Stimulated activated CD4-positive, alpha-beta T cell treated with anti-CD3 and anti-CD28 coated beads, Interleukin-4, amount 100 ng/mL, for 4 hours (primary cell): ENCODE results near the gene RCOR3.

Source experiments
- DNase-seq, 2 experiments: peaks; one replicate each; pipeline ENCODE4 v3.0.0-alpha.2; 2020

Gene RCOR3

GRCh38 chr1:211326140-211326527 lies 67.0 kb downstream of the RCOR3 start:
- no peak for DNase-seq

DNA sequence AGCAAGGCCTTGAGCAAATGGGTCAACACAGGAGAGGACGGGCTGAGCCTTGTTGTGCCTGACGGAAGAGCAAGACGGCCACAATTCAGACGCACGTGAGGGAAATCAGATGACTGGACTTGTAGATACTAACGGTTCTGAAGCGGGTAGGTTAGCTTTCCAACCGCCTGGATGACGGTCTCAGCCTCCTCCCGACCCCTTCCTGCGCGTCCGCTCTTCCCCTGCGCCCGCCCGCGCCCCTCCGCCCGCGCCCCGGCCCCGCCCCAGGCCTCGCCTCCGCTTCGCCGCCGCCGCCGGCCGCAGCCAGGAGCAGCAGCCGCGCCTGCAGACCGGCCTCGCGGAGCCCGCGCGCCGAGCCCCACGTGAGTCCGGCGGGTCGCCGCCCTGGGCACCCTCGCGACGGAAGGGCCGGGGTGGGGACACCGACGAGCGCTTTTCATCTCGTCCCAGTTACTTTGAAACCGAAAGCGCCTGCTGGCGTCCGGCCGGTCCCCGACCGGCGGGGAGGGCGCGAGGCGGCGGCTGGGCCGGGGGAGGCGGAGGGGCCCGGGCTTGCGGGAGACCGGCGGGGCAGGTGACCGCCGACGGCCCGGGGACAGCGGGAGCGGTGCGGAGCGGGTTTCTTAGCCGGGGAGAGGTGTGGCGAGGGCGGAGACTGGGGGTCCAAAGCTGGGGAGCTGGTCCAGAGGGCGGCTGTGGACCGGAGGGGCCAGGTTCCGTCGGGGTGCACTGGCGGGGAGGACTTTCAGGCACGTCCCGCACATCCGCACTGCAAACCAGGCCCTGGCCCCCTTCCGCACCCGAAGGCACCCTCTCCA lies 67.6 kb downstream of the RCOR3 start, which contains the start of gene TRAF5:
Gene TRAF5 (plus strand): TSS at position 306 of the 818 bp plus-strand sequence. CDS start 26,407 bp downstream, outside the sequence.
- peak; percentile 53 to 60 for DNase-seq

GRCh38 chr1:211327346-211327921 lies 68.3 kb downstream of the RCOR3 start:
- DNase-seq: no peak

DNA sequence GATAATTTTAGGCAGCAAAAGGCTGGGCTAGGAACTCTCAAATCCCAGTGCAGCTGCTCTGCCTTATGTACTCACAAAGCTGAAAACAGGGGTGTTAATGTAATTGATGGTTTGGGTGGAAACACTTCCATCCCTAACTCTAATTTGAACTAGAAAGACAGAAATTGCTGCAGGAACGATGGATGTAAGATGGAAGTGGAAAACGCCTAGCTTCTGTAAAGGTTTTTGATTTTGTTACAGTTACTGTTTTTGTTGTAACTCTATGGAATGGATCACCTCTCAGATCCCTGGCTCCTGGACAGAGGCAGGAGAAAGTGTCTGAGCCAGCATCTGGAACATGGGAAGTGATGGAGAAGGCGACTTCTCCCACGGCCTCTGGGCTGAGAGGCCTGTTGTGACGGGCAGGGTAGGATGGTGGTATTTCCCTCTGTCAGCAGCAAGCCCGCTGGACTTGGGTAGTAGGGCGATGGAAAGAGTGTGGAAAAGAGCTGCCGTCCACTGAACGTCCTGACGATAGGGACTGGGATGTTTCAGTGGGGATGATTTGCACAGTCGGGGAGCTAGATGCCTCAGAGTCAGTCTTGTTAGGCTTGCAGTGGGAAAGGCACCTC lies 69.0 kb downstream of the RCOR3 start:
- no peak for DNase-seq

DNA sequence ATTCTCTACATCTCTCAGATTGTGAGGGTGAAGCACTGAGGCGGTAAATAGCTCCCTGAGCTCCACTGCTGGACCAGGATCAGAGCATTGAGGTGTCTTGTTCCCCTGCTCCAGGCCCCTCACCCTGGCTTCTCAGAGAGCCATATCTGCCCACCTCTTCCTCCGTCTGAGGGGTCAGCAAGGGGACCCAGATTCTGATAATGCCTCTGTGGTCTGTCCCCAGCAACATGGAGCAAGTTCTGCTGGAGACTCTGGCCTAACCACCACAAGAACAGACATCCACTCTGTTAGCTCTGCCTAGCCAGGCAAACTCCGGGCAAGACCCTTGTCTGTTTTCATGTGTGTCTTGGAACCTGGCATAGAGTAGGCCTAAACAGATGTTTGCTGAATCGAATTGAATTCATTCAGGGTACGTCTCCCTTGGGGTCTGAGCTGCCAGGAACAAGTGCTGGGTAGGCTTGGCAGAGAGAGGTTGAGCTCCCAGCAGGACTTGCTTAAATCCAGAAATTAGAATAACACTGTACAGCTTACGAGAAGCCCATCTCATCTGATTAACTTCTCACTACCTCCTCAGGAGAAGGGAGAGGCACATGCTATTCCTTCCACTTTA lies 69.8 kb downstream of the RCOR3 start:
- no peak for DNase-seq

GRCh38 chr1:211329764-211330201 lies 70.6 kb downstream of the RCOR3 start:
- DNase-seq: no peak

DNA sequence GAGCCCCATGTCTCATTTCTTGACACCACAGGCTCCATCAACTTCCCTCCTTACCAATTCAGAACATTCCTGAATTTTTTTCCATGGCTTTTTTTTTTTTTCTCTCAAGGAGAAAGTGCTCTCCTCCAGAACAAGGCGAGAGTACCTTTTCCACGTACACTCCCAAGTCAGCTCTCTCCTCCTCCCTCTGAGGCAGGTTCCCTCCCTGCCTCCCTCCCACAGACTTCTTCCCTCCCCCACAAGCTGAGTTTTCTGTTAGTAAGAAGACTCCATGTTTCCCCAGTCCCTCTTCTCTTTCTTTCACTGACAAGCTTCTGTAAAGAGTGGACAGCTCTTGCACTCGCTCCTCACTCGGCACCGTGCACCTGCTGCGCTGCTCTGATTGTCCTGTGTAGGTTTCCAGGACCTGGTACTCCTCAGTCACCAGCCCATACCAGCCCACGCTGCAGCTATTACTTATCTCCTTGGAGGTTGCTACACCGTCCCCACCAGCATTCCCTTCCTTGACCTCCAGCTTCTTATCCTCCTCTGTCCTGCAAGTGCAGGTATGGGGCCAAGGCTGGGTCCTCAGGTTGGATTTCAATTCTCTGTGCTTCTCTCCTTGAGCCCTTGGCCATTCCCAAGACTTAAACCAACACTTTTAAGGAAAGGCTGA lies 71.2 kb downstream of the RCOR3 start:
- no peak for DNase-seq

DNA sequence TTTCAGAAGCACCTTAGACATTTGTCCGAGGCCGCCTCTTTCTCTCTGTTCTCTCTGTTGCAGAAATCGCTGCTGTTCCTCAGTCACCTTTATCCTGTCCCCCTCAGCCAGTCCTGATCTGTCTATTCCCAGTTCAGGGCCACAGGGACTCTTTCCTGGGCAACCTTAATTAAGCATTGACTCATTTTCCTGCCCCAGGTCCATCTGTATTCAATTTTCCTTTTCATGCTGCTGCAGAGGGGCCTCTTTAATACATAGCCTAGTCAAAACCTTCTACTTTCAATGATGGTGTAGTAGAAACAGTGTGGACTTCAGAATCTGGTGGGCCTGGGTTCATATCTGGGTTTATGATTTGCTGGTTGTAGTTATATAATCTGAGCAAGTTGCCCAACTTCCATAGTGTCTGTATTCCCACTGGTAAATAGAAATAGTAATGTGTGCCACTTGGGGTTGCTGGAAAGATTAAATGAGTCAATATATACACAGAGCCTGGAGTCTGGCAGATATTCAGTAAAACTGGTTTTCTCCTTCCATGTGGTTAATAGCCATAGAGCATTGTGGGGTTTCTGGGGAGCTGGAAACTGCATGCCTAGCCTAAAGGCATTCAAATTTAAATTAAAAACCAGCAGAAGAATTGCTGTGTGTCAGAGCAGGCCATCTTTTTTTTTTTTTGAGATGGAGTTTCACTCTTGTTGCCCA lies 72.0 kb downstream of the RCOR3 start:
- DNase-seq: no peak

- DNase-seq: no peak
These were observed 73.0 kb downstream of the RCOR3 start for GRCh38 chr1:211332036-211332616.

DNA sequence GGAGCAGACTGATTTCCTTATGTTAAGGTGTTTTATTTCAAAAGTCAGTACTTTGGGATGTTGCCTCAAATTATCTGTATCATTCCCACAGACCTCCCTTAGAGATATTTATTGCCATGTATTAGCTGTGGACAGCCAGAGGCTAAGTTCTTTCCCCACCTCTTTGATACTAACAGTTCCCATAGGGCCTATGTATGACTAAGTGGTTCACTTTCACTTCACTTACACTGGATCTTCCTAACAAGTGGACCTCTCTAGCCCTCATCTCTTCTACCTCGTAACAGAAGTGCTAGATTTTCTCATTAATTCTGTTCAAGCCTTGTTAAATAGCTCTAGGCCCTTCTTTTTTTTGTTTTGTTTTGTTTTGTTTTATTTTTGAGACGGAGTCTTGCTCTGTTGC lies 73.7 kb downstream of the RCOR3 start:
- no peak for DNase-seq

DNA sequence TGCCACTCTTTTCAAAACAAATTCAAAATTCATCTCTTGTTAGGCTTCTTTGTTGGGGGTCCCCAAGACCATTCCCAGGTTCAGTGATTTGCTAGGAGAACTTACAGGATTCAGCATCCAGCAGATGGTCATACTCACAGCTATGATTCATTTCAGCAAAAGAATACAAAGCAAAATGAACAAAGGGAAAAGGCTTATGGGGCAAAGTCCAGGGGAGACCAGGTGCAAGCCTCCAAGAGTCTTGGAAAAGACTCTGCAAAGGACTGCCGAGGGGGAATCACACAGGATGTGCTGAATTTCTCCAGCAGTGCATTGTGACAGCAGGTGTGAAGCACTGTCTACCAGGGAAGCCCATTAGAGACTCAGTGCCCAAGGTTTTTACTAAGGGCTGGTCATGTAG lies 74.7 kb downstream of the RCOR3 start:
- no peak for DNase-seq

DNA sequence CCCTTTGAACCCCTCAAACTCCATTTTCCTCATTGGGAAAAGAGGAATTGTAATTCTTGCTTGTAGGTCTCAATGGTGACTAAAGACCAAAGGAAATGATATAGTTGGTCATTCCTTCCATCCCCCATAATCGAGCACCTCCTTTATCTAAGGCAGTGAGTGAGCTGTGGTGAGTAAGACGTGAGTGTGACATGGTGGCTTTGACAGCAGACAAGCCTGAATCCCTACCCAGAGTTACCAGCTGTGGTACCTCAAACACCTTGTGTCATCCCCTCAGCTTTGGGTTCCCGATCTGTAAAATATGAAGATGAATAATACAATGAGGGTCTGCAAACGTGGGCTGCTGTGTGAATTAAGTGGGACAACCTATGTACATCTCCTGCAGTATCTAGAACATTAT lies 75.8 kb downstream of the RCOR3 start:
- DNase-seq: peak in 1 of 2 experiments; percentile 40

DNA sequence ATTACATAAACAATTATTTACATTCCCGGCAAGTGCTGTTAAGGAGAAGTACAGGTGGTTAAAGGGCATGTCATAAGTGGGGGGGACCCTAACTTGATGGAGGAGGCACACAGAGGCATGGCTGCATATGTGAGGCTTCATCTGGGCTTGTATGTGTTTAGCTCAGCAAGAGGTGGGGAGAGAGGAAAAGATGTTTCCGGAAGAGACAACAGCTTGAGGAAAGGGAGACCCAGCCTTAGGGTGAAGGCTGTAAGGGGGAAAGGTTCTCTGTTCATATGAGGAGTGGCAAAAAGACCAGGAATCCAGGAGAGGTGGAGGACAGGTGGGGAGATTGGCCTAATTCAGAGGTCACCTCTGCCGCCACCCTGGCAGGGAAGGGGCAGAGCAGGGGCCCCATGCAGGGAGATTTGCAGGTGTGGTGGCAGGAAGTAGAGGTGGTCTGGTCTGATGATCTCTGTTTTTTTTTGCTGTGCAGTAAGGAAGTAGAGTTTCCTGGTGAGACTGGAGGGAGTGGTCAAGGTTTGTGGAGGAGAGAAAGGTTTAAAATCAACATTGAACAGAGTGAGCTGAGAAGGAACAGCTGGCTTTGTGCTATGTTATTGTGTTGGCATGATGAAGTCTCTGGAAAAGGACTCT lies 76.5 kb downstream of the RCOR3 start:
- no peak for DNase-seq

DNA sequence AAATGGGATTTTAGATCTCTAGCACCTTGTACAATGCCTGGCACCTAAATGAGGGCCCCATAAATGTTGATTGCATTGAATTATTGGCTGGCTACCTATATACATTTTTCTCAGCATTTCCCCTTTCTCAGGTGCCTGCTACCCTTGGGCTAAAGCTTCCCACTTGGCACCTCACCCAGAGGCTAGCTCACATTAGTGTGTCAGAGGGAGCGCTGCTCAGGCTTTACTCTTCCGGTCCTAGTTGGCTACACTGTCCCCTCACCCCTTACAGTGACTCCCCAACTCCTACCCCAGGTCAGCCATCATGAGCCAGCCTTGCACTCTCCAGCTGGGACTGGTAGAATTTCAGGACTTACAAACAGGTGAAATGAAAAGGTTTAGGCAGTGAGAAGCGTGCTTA lies 77.0 kb downstream of the RCOR3 start:
- no peak for DNase-seq

GRCh38 chr1:211336775-211337174 lies 77.6 kb downstream of the RCOR3 start:
- DNase-seq: no peak

DNA sequence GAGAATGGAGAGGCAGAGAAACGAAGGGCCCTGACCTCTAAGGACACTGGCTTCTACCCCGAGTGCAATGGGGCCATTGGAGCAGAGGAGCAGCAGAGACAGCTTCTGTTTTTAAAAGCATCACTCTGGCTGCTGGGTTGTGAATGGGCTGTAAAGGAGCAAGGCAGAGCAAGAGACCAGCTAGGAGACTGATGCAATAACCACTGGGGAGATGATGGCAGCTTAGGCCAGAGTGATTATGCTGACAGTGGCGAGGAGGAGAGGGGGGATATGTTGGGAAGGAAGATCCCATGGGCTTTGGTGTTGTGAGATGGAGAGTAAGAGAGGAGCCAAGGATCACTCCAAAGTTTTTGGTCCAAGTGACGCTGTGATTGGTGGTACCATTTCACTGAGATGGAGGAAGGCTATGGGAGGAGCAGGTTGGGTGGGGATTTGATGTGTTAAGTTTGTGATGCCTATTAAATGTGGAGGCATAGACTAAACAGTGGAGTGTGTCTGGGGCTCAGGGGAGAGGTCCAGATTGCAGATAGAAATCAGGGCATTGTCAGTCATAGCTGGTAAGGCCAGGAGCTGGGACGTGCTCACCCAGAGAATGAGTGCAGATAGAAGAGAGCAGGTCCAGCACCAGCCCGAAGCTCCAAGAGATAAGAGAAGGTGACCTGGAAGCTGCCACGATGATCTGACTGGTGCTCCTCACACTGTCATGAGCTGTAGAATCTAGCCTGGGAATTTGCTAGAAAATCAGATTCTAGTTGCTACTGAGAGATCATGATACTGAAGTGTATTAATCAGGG lies 78.5 kb downstream of the RCOR3 start:
- no peak for DNase-seq

- no peak for DNase-seq
These were observed 79.1 kb downstream of the RCOR3 start for GRCh38 chr1:211338224-211338620.

DNA sequence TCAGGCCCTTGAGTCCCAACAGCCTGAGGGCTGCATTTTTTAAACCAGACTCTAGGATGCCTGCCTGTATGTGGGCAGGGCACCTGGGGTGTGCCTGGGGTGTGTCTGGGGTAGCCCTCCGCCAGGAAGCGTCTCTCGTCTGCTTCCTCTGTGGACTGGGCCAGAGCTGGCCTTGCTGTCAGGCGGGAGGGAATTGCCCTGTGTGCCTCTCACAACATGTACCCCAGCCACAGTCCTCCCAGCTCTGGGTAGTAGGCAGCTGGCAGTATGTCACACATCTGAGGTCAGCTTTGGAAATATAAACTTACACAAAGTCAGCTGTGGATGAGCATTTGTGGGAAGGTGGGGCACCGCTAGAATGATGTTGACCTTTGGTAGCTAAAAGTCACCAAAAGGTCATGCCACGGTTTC lies 80.5 kb downstream of the RCOR3 start:
- DNase-seq: no peak

GRCh38 chr1:211340622-211341507 lies 81.7 kb downstream of the RCOR3 start:
- DNase-seq: no peak

GRCh38 chr1:211341999-211342398 lies 82.8 kb downstream of the RCOR3 start:
- no peak for DNase-seq
